CD4-positive, CD25-positive, alpha-beta regulatory T cell (primary cell): ENCODE results near the gene BAIAP2L2. TPM values are rescaled to one million over a fixed set of nuclear protein-coding genes. Genes with fewer than 3 reads are reported as not detected.

Source experiments
- ATAC-seq, 2 donors: fragments of 150-1000 bp; cut with Tn5 transposase; one replicate each; pipeline ENCODE4 v1.10.0; 2021; ENCODE audit warnings: low read depth in 2 of 2, moderate number of reproducible peaks in 2 of 2, moderate library complexity in 1 of 2
- DNase-seq, 3 donors: peaks; one replicate each; pipeline versions ENCODE4 v3.0.0 to v3.0.0-alpha.2; 2012 to 2022; ENCODE audit warnings: mixed read lengths in 1 of 3
- H3K27ac ChIP-seq: one replicate; pipeline ENCODE4 v1.7.0; 2013; ENCODE audit warnings: mild to moderate bottlenecking, low read length; ENCODE audit not compliant: insufficient read depth, poor library complexity, severe bottlenecking
- H3K27me3 ChIP-seq: one replicate; pipeline ENCODE4 v1.7.0; 2013; ENCODE audit warnings: low read length; ENCODE audit not compliant: control insufficient read depth, insufficient read depth
- H3K36me3 ChIP-seq: one replicate; pipeline ENCODE4 v1.7.0; 2013; ENCODE audit warnings: mild to moderate bottlenecking, low read length, moderate library complexity; ENCODE audit not compliant: control insufficient read depth, insufficient read depth
- H3K4me1 ChIP-seq: 2 replicates; pipeline ENCODE4 v1.7.0; 2013; ENCODE audit warnings: mild to moderate bottlenecking, low read length; ENCODE audit not compliant: insufficient read depth, control insufficient read depth, poor library complexity, severe bottlenecking
- H3K4me3 ChIP-seq: one replicate; pipeline ENCODE4 v1.7.0; 2013; ENCODE audit warnings: low read depth, mild to moderate bottlenecking, low read length, moderate library complexity
- H3K9me3 ChIP-seq, 2 experiments: 1 replicate in 1 of 2; 2 replicates in 1 of 2; pipeline ENCODE4 v1.7.0; 2013; ENCODE audit warnings: low read length in 2 of 2, mild to moderate bottlenecking in 1 of 2, moderate library complexity in 1 of 2; ENCODE audit not compliant: control insufficient read depth in 2 of 2
- H3K27ac Mint-ChIP-seq, 3 donors: one replicate each; pipeline ENCODE4 v1.8.0; 2020 to 2022; ENCODE audit warnings: mild to moderate bottlenecking in 3 of 3, mixed read lengths in 3 of 3, moderate library complexity in 2 of 3
- H3K27me3 Mint-ChIP-seq: one replicate; pipeline ENCODE4 v1.8.0; 2022; ENCODE audit warnings: mild to moderate bottlenecking, mixed read lengths
- H3K36me3 Mint-ChIP-seq: one replicate; pipeline ENCODE4 v1.8.0; 2020; ENCODE audit warnings: mixed read lengths
- H3K4me1 Mint-ChIP-seq, 4 donors: one replicate each; pipeline ENCODE4 v1.8.0; 2020 to 2022; ENCODE audit warnings: mixed read lengths in 4 of 4, mild to moderate bottlenecking in 1 of 4
- H3K4me3 Mint-ChIP-seq, 4 donors: one replicate each; pipeline ENCODE4 v1.8.0; 2020 to 2022; ENCODE audit warnings: mild to moderate bottlenecking in 4 of 4, mixed read lengths in 4 of 4, moderate library complexity in 3 of 4
- H3K9me3 Mint-ChIP-seq, 7 donors: one replicate each; pipeline ENCODE4 v1.8.0; 2020 to 2022; ENCODE audit warnings: mixed read lengths in 7 of 7, mild to moderate bottlenecking in 3 of 7, moderate library complexity in 2 of 7
- polyA plus RNA-seq, 4 donors: library from polyadenylated mRNA; unstranded; fragments of 300-500 nt; fragmentation: Illumina TruSeq; gene quantifications; one replicate each; pipeline ENCODE4 v1.2.3, GENCODE V29; 2021
- total RNA-seq: library from RNA; stranded (reverse); gene quantifications from one replicate; pipeline ENCODE4 v1.2.3, GENCODE V29; 2022

BAIAP2L2 gene
- total and polyA plus RNA-seq, 5 donors from 2014 or later = 1.2 TPM; not detected in 4

DNA sequence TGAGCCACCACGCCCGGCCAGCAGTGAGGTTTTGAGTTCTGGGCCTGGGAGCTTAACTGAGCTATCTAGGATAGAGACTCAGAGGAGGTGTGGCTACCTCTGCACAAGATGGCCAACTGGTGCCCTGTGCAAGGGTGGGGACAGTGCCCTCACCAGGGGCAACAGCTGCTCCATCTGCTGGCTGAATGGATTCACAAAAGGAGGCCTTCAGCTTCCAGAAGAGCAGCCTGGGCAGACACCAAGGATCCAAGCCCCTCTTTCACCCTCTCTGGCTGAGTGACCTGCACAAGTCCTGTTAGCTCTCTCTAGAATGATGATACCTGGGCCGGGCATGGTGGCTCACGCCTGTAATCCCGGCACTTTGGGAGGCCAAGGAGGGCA, 33.5 kb upstream of the BAIAP2L2 start:
- Histone ChIP-seq H3K27ac (no peak overlapping the region), H3K4me3 (no peak overlapping the region), H3K27me3 (no peaks in the 10 kb centered on the region), H3K4me1 (peaks cover 9% of the 10 kb centered on the region), H3K9me3 (no peaks in the 10 kb centered on the region), H3K36me3 (peaks cover 16% of the 10 kb centered on the region)
- Mint-ChIP-seq H3K4me1 (peaks cover 5 to 30% (median 14%) of the 10 kb centered on the region in 4 donors), H3K4me3 (no peak overlapping the region), H3K36me3 (peaks cover 30% of the 10 kb centered on the region), H3K9me3 (peaks cover 0 to 1% (median 0%) of the 10 kb centered on the region in 7 donors), H3K27ac (no peak overlapping the region), H3K27me3 (no peaks in the 10 kb centered on the region)
- ATAC-seq (no peak), DNase-seq (no peak)

GRCh38 chr22:38142606-38143005, 32.1 kb upstream of the BAIAP2L2 start:
- H3K27me3 Mint-ChIP-seq = no peaks in the 10 kb centered on the region
- Histone ChIP-seq H3K4me3 (no peak overlapping the region), H3K27me3 (no peaks in the 10 kb centered on the region), H3K4me1 (peaks cover 9% of the 10 kb centered on the region), H3K9me3 (no peaks in the 10 kb centered on the region), H3K36me3 (peaks cover 25% of the 10 kb centered on the region), H3K27ac (no peak overlapping the region)
- H3K9me3 Mint-ChIP-seq = peaks cover 0 to 1% (median 0%) of the 10 kb centered on the region in 7 donors
- no peak for DNase-seq
- peak overlapping the region in 1 of 3 donors; percentile 67 for H3K27ac Mint-ChIP-seq
- H3K4me3 Mint-ChIP-seq = no peak overlapping the region
- ATAC-seq = no peak
- H3K4me1 Mint-ChIP-seq = peaks cover 4 to 21% (median 6%) of the 10 kb centered on the region in 4 donors
- peaks cover 21% of the 10 kb centered on the region for H3K36me3 Mint-ChIP-seq

- Mint-ChIP-seq H3K36me3 (peaks cover 21% of the 10 kb centered on the region), H3K4me3 (no peak overlapping the region), H3K4me1 (peaks cover 3 to 16% (median 6%) of the 10 kb centered on the region in 4 donors), H3K27ac (no peak overlapping the region), H3K27me3 (no peaks in the 10 kb centered on the region), H3K9me3 (peaks cover 0 to 1% (median 0%) of the 10 kb centered on the region in 7 donors)
- H3K27ac ChIP-seq = no peak overlapping the region
- H3K27me3 ChIP-seq = no peaks in the 10 kb centered on the region
- peaks cover 33% of the 10 kb centered on the region for H3K36me3 ChIP-seq
- ATAC-seq (no peak), DNase-seq (no peak)
- H3K4me3 ChIP-seq = no peak overlapping the region
- H3K9me3 ChIP-seq = no peaks in the 10 kb centered on the region
- H3K4me1 ChIP-seq = peaks cover 9% of the 10 kb centered on the region
Observed at GRCh38 chr22:38141217-38141973, 30.9 kb upstream of the BAIAP2L2 start.

DNA sequence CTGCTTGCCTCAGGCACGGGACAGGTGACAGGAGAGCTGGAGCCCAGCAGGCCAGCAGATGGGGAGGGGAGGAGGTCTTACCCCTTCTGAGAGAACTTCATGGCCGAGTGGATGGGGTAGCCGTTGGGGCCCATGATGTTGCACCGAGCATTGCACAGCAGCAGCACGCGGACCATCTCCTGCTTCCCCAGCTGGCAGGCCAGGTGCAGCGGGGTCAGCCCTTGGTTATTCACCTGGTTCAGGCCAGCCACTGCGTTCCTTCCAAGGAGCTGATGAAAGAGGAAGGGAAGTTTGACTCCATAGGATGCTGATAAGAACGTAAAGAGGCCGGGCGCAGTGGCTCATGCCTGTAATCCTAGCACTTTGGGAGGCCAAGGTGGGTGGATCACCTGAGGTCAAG, 29.4 kb upstream of the BAIAP2L2 start:
- ATAC-seq (no peak), DNase-seq (no peak)
- peaks cover 0 to 1% (median 0%) of the 10 kb centered on the region in 7 donors for H3K9me3 Mint-ChIP-seq
- Histone ChIP-seq H3K4me3 (no peak overlapping the region), H3K27ac (no peak overlapping the region), H3K36me3 (peaks cover 42% of the 10 kb centered on the region), H3K27me3 (no peaks in the 10 kb centered on the region), H3K9me3 (no peaks in the 10 kb centered on the region), H3K4me1 (peaks cover 9% of the 10 kb centered on the region)
- H3K27ac Mint-ChIP-seq = peak overlapping the region in 2 of 3 donors; percentile 27 to 65
- no peak overlapping the region for H3K4me3 Mint-ChIP-seq
- H3K36me3 Mint-ChIP-seq = peaks cover 31% of the 10 kb centered on the region
- no peaks in the 10 kb centered on the region for H3K27me3 Mint-ChIP-seq
- peaks cover 3 to 16% (median 6%) of the 10 kb centered on the region in 4 donors for H3K4me1 Mint-ChIP-seq

- H3K9me3 Mint-ChIP-seq = peaks cover 0 to 1% (median 0%) of the 10 kb centered on the region in 7 donors
- H3K27ac Mint-ChIP-seq = peak overlapping the region in 1 of 3 donors; percentile 23
- Histone ChIP-seq H3K27ac (no peak overlapping the region), H3K9me3 (no peaks in the 10 kb centered on the region), H3K4me3 (no peak overlapping the region), H3K4me1 (peaks cover 8% of the 10 kb centered on the region), H3K36me3 (peaks cover 44% of the 10 kb centered on the region), H3K27me3 (no peaks in the 10 kb centered on the region)
- H3K36me3 Mint-ChIP-seq = peaks cover 33% of the 10 kb centered on the region
- H3K4me3 Mint-ChIP-seq = no peak overlapping the region
- DNase-seq (no peak), ATAC-seq (no peak)
- no peaks in the 10 kb centered on the region for H3K27me3 Mint-ChIP-seq
- H3K4me1 Mint-ChIP-seq = peaks cover 3 to 14% (median 6%) of the 10 kb centered on the region in 4 donors
Observed at GRCh38 chr22:38138961-38139360, 28.5 kb upstream of the BAIAP2L2 start.

DNA sequence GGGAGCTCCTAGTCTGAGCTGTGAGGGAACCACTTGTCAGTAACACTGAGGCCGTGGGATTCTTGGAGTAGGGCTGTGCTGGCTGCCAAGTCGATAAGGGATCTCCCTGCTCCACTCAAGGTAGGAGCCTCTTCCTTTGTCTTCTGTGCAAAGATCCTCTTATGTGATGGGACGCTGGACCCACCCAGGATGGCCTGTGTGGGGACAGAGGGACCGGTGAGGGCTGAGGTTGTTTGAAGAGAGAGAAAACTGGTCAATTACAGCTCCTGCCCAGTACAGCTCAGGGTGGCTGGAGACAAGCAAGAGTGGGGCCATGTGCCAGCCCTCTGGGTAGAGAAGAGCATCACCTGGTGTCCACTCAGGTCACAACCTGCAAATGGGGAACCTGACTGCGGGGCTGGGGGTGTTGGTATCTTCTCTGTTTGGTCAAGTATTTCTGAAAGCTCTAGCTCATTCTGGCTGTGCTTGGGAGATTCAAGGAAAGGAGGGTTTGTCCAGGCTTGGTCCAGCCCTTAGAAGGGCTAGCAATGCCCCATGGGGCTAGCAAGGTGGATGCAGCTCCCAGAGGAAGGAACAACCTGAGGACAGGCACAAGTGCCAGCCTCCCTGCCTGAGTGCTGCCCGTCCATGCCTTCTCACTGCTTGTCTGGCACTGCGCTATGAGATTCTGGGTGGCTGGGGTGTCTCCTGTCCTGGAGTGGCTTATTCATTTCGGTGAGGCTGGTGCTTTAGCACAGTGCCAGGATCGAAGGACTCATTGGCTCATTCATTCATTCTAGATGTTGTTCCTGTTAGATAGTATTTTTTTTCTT, 27.6 kb upstream of the BAIAP2L2 start:
- peaks cover 46% of the 10 kb centered on the region for H3K36me3 ChIP-seq
- peaks cover 0 to 8% (median 3%) of the 10 kb centered on the region in 4 donors for H3K4me1 Mint-ChIP-seq
- no peaks in the 10 kb centered on the region for H3K4me1 ChIP-seq
- H3K27me3 Mint-ChIP-seq = no peaks in the 10 kb centered on the region
- DNase-seq = no peak
- no peak overlapping the region for H3K4me3 Mint-ChIP-seq
- H3K27me3 ChIP-seq = no peaks in the 10 kb centered on the region
- peaks cover 29% of the 10 kb centered on the region for H3K36me3 Mint-ChIP-seq
- no peak overlapping the region for H3K27ac ChIP-seq
- no peak overlapping the region for H3K4me3 ChIP-seq
- H3K9me3 Mint-ChIP-seq = peaks cover 0 to 1% (median 0%) of the 10 kb centered on the region in 7 donors
- H3K9me3 ChIP-seq = no peaks in the 10 kb centered on the region
- ATAC-seq = no peak
- H3K27ac Mint-ChIP-seq = peak overlapping the region in 1 of 3 donors; percentile 23

GRCh38 chr22:38136607-38137006, 26.1 kb upstream of the BAIAP2L2 start:
- H3K9me3 ChIP-seq = no peaks in the 10 kb centered on the region
- ATAC-seq (no peak), DNase-seq (no peak)
- peaks cover 49% of the 10 kb centered on the region for H3K36me3 ChIP-seq
- Mint-ChIP-seq H3K27me3 (no peaks in the 10 kb centered on the region), H3K36me3 (peaks cover 29% of the 10 kb centered on the region), H3K27ac (no peak overlapping the region), H3K4me1 (no peaks in the 10 kb centered on the region), H3K9me3 (peaks cover 0 to 1% (median 0%) of the 10 kb centered on the region in 7 donors), H3K4me3 (no peak overlapping the region)
- no peak overlapping the region for H3K4me3 ChIP-seq
- no peak overlapping the region for H3K27ac ChIP-seq
- no peaks in the 10 kb centered on the region for H3K27me3 ChIP-seq
- no peaks in the 10 kb centered on the region for H3K4me1 ChIP-seq
